ENCODE data around the gene CTSF. TPM values are rescaled to one million over a fixed set of nuclear protein-coding genes. Genes with fewer than 3 reads are reported as not detected.

Gene CTSF
- total and polyA plus RNA-seq, 2 of the 8 experiments (the other 6 are each of a cell fraction or from before 2014, with no cell fraction given): 0.58 to 2.3 TPM

DNA sequence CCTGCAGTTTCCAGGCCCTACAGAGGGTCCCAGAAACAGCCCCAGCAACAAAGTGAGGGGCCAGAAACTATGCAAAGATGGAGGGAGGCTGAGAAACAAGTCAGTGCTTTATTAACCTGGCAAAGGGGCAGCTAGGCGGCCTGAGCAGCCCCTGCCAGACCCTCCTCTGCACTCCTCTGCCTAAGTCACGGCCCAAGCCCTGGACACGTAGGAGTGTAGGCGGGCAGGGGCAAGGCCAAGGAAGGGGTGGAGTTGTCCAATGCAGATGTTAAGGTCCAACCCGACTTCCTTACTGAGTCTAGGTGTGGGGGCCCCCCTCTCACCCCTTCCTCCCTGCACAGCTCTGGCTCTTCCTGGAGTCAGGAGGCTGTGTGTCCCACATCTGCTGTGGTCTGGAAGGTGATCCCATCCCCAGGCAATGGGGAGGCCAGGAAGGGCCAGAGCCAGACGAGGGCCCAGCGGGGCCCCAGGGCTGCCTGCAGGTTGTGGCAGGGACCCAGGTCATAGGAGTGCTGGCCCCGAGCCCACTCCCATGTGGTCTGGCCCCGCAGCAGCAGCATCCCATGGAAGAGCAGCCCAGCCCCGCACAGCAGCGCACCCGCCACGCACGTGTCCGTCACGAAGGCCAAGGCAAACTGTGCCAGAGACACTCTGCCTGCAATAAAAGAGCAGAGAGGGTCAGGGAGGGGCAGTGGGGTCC lies 29.1 kb downstream of the CTSF start:
- H3K27me3 ChIP-seq (replicated peaks in 1 of 4; ENCODE audit: control insufficient read depth in 3 of 4, extremely low read depth in 1 of 4, insufficient read depth in 3 of 4, low read length in 3 of 4): no peaks in the 10 kb centered on the region
- no peak overlapping the region for H3K23ac ChIP-seq (ENCODE audit: insufficient read length)
- CTCF ChIA-PET (ENCODE audit: partially characterized antibody): interaction anchor here (0.6 to 1.0 kb wide), 2 partner anchors 48 to 55 kb away, joined by 3 read pairs; no protein-coding TSS in a partner anchor
- no peak overlapping the region for H3K27ac ChIP-seq (ENCODE audit: low read depth, low read length)
- H2AFZ ChIP-seq (ENCODE audit: low read length): no peak overlapping the region
- no peak overlapping the region for H3K4ac ChIP-seq (replicated peaks; ENCODE audit: insufficient read length, low read depth, low read length)
- no peaks in the 10 kb centered on the region for H4K20me1 ChIP-seq (replicated peaks in 1 of 2; ENCODE audit: control insufficient read depth in 1 of 2, insufficient read depth in 2 of 2, low read length in 2 of 2)
- H3K4me2 ChIP-seq (ENCODE audit: insufficient read depth in 1 of 2, low read depth in 2 of 2, low read length in 2 of 2): no peak overlapping the region
- POLR2A ChIA-PET (ENCODE audit: partially characterized antibody): interaction anchor here (1.4 to 3.5 kb wide), 3 partner anchors 11 to 99 kb away, joined by 6 to 23 read pairs (median 7); partner anchors contain the start of gene RBM4
- H3K18ac ChIP-seq (ENCODE audit: extremely low read depth, low read length): no peak overlapping the region
- no peaks in the 10 kb centered on the region for H3K9me3 ChIP-seq (ENCODE audit: insufficient read depth in 2 of 2, low read depth in 1 of 2, low read length in 1 of 2)
- no peaks in the 10 kb centered on the region for H3K36me3 ChIP-seq (ENCODE audit: control insufficient read depth in 2 of 4, insufficient read depth in 4 of 4, low read length in 3 of 4)
- 88% methylated on average over 16 of the region's 16 CpGs; no CpG with 5 or more reads in 1 of the 2 experiments for WGBS, 2 experiments (ENCODE audit: extremely low coverage in 1 of 2, insufficient coverage in 1 of 2, insufficient read length in 1 of 2, insufficient replicate concordance in 2 of 2, low coverage in 1 of 2, low lambda C conversion rate in 2 of 2, missing lambda C conversion rate in 1 of 2)
- no peak overlapping the region for H2BK120ac ChIP-seq (replicated peaks; ENCODE audit: low read depth, low read length)
- no peak overlapping the region for H2BK15ac ChIP-seq (ENCODE audit: low read length)
- H3K79me1 ChIP-seq (ENCODE audit: low read depth, low read length): no peaks in the 10 kb centered on the region
- no peak for DNase-seq (ENCODE audit: low read depth in 1 of 2, low spot score in 2 of 2)
- H3K4me3 ChIP-seq (ENCODE audit: extremely low read depth in 1 of 4, insufficient read depth in 2 of 4, low read depth in 3 of 4, low read length in 4 of 4): no peak overlapping the region
- FAIRE-seq: no peak
- peaks cover 0 to 17% (median 4%) of the 10 kb centered on the region in 4 experiments; a peak in 6 of 7 replicates for H3K4me1 ChIP-seq (replicated peaks in 1 of 4; ENCODE audit: control insufficient read depth in 3 of 4, insufficient read depth in 4 of 4, low read length in 3 of 4)
- no peak overlapping the region; a peak in 1 of 7 replicates for H3K9ac ChIP-seq (replicated peaks in 1 of 4; ENCODE audit: extremely low read depth in 1 of 4, low read depth in 3 of 4, low read length in 3 of 4)
- H2BK20ac ChIP-seq (ENCODE audit: low read length): 0 out of 2 replicates have a peak overlapping the region, but pooled peaks have one; percentile 10
- peak overlapping the region; percentile 75; the same call in 1 of the 2 replicates for H2AK5ac ChIP-seq (ENCODE audit: low read depth, low read length)
- no peak overlapping the region for H3K56ac ChIP-seq (replicated peaks; ENCODE audit: insufficient read length, low read depth, low read length)
- H3K14ac ChIP-seq (ENCODE audit: insufficient read length): no peak overlapping the region
- 0 out of 2 replicates have a peak overlapping the region, but pooled peaks have one; percentile 17 for H2BK12ac ChIP-seq (ENCODE audit: low read depth, low read length)
- H2BK5ac ChIP-seq (ENCODE audit: low read depth, low read length): peak overlapping the region; percentile 81; the same call in 1 of the 2 replicates
- H4K5ac ChIP-seq (ENCODE audit: insufficient read length, low read depth, low read length): no peak overlapping the region
- no peak overlapping the region for H4K91ac ChIP-seq (replicated peaks; ENCODE audit: insufficient read length, low read length)
- H4K8ac ChIP-seq (ENCODE audit: extremely low read depth, insufficient read depth, low read length): peak overlapping the region; percentile 45; the same call in 1 of the 2 replicates
- H3K79me2 ChIP-seq (ENCODE audit: control insufficient read depth in 1 of 2, insufficient read depth in 2 of 2, low read length in 2 of 2): no peaks in the 10 kb centered on the region
- no peaks in the 10 kb centered on the region for H3K23me2 ChIP-seq (ENCODE audit: low read depth, low read length)
- no peak for TF ChIP-seq TAF1 (IDR thresholded peaks at IDR 0.05; ENCODE audit: low read depth, low read length)
- TF ChIP-seq SAP30 (IDR thresholded peaks at IDR 0.05; ENCODE audit: insufficient read depth, insufficient replicate concordance, low read length): no peak
- TF ChIP-seq RNF2 (IDR thresholded peaks at IDR 0.05; ENCODE audit: borderline replicate concordance, low read depth, low read length, missing control alignments, poor library complexity, severe bottlenecking): no peak
- TF ChIP-seq YY1 (IDR thresholded peaks at IDR 0.05; ENCODE audit: low read depth, low read length): no peak
- TF ChIP-seq RAD21 (IDR thresholded peaks at IDR 0.05 in 1 of 2, conservative IDR thresholded peaks at IDR 0.05 in 1 of 2; ENCODE audit: low read depth in 2 of 2, low read length in 2 of 2): no peak
- no peak for TF ChIP-seq CBX5 (IDR thresholded peaks at IDR 0.05; ENCODE audit: low read depth, low read length)
- TF ChIP-seq SIRT6 (IDR thresholded peaks at IDR 0.05; ENCODE audit: low read length): no peak
- TF ChIP-seq RBBP5 (IDR thresholded peaks at IDR 0.05; ENCODE audit: borderline replicate concordance, low read depth, low read length): no peak
- no peak for TF ChIP-seq POLR2A (IDR thresholded peaks at IDR 0.05; ENCODE audit: control extremely low read depth in 1 of 2, low read depth in 2 of 2, low read length in 2 of 2)
- TF ChIP-seq TAF7 (optimal IDR thresholded peaks at IDR 0.05; ENCODE audit: borderline replicate concordance, low read depth, low read length): no peak
- no peak for TF ChIP-seq JUN (IDR thresholded peaks at IDR 0.05; ENCODE audit: low read depth, low read length)
- no peak for TF ChIP-seq HDAC6 (IDR thresholded peaks at IDR 0.05; ENCODE audit: low read depth, low read length)

Data from H1 (cell line).